Thymus (tissue), 11 donors: Measurements from ENCODE around the gene RSPH6A. TPM values are rescaled to one million over a fixed set of nuclear protein-coding genes. Genes with fewer than 3 reads are reported as not detected.
A peak's percentile ranks its signal among the peaks of the same experiment; 100 is the strongest.

Experiments
- DNase-seq, 9 donors: peaks; one replicate each; pipeline ENCODE4 v3.0.0-alpha.2; 2013; ENCODE audit warnings: low spot score in 9 of 9, low read depth in 6 of 9, missing footprints in 1 of 9
- H3K27ac ChIP-seq, 2 donors: one replicate each; pipeline ENCODE4 v1.5.1; 2013; ENCODE audit warnings: control low read depth in 1 of 2, low read depth in 1 of 2, low read length in 1 of 2, mild to moderate bottlenecking in 1 of 2, moderate library complexity in 1 of 2
- H3K27me3 ChIP-seq, 2 donors: one replicate each; pipeline ENCODE4 v1.5.1; 2013; ENCODE audit warnings: low read length in 1 of 2; ENCODE audit not compliant: control insufficient read depth in 2 of 2, insufficient read depth in 1 of 2
- H3K36me3 ChIP-seq, 2 donors: one replicate each; pipeline ENCODE4 v1.5.1; 2013; ENCODE audit warnings: low read length in 1 of 2, mild to moderate bottlenecking in 1 of 2, moderate library complexity in 1 of 2; ENCODE audit not compliant: control insufficient read depth in 2 of 2, insufficient read depth in 2 of 2
- H3K4me1 ChIP-seq, 2 donors: one replicate each; pipeline ENCODE4 v1.5.1; 2013; ENCODE audit warnings: low read length in 2 of 2; ENCODE audit not compliant: control insufficient read depth in 2 of 2, insufficient read depth in 2 of 2
- H3K4me3 ChIP-seq, 2 donors: one replicate each; pipeline ENCODE4 v1.5.1; 2013; ENCODE audit warnings: low read length in 2 of 2, control low read depth in 1 of 2, mild to moderate bottlenecking in 1 of 2
- H3K9me3 ChIP-seq, 2 donors: one replicate each; pipeline ENCODE4 v1.5.1; 2013; ENCODE audit warnings: low read length in 1 of 2, mild to moderate bottlenecking in 1 of 2; ENCODE audit not compliant: control insufficient read depth in 2 of 2, insufficient read depth in 1 of 2
- WGBS: extraction: QIAGEN DNeasy Blood & Tissue Kit; methylation state at CpG from one replicate; pipeline ENCODE4 v1.1.7; 2013; 5-methylcytosine and 5-hydroxymethylcytosine counted together
- polyA plus RNA-seq: library from polyadenylated mRNA; stranded (reverse); fragments of 200-250 nt; gene quantifications from one replicate; pipeline ENCODE4 v1.2.3, GENCODE V29; 2013
- total RNA-seq: library from RNA; stranded (reverse); fragments of 120-200 nt; gene quantifications from one replicate; pipeline ENCODE4 v1.2.4, GENCODE V29; 2013
- donor health status: healthy.

RSPH6A gene
- total and polyA plus RNA-seq, 2 donors: 0.14 TPM; not detected in 1

GRCh38 chr19:45798995-45799517 is 16.1 kb downstream of the RSPH6A start:
- no peaks in the 10 kb centered on the region for H3K36me3 ChIP-seq
- no peak overlapping the region for H3K4me3 ChIP-seq
- 13% methylated on average over 10 of the region's 10 CpGs for WGBS
- H3K4me1 ChIP-seq: peaks cover 4 to 8% of the 10 kb centered on the region in 2 donors
- no peaks in the 10 kb centered on the region for H3K9me3 ChIP-seq
- DNase-seq: peak in 7 of 9 donors; percentile 39 to 82 (median 54)
- H3K27ac ChIP-seq: no peak overlapping the region
- peaks cover 0 to 46% of the 10 kb centered on the region in 2 donors for H3K27me3 ChIP-seq

GRCh38 chr19:45794627-45795026 is 20.5 kb downstream of the RSPH6A start:
- H3K4me3 ChIP-seq: no peak overlapping the region
- 84% methylated on average over 2 of the region's 2 CpGs for WGBS
- H3K27me3 ChIP-seq: peaks cover 0 to 29% of the 10 kb centered on the region in 2 donors
- H3K27ac ChIP-seq: no peak overlapping the region
- peaks cover 18 to 32% of the 10 kb centered on the region in 2 donors for H3K4me1 ChIP-seq
- H3K9me3 ChIP-seq: no peaks in the 10 kb centered on the region
- peaks cover under 1 to 6% of the 10 kb centered on the region in 2 donors for H3K36me3 ChIP-seq
- DNase-seq: no peak

- H3K4me3 ChIP-seq: no peak overlapping the region
- H3K27ac ChIP-seq: no peak overlapping the region
- H3K36me3 ChIP-seq: peaks cover 7 to 13% of the 10 kb centered on the region in 2 donors
- WGBS: 28% methylated on average over 6 of the region's 6 CpGs
- H3K4me1 ChIP-seq: peaks cover 14 to 25% of the 10 kb centered on the region in 2 donors
- H3K9me3 ChIP-seq: no peaks in the 10 kb centered on the region
- no peak for DNase-seq
- H3K27me3 ChIP-seq: peaks cover 0 to 29% of the 10 kb centered on the region in 2 donors
Observed at GRCh38 chr19:45793876-45794275, 21.2 kb downstream of the RSPH6A start.

- Histone ChIP-seq H3K4me1 (peaks cover 14 to 24% of the 10 kb centered on the region in 2 donors), H3K27ac (no peak overlapping the region), H3K9me3 (no peaks in the 10 kb centered on the region), H3K4me3 (peak overlapping the region in 1 of 2 donors; percentile 86), H3K27me3 (peaks cover 0 to 32% of the 10 kb centered on the region in 2 donors), H3K36me3 (peaks cover 14 to 20% of the 10 kb centered on the region in 2 donors)
- no peak for DNase-seq
- 51% methylated on average over 3 of the region's 3 CpGs for WGBS
Observed at GRCh38 chr19:45793178-45793564, 21.9 kb downstream of the RSPH6A start.

- Histone ChIP-seq H3K36me3 (peaks cover 18 to 23% of the 10 kb centered on the region in 2 donors), H3K4me1 (peaks cover 14 to 24% of the 10 kb centered on the region in 2 donors), H3K27ac (peak within 1 kb of the TSS in 1 of 2 donors; percentile 40), H3K9me3 (no peaks in the 10 kb centered on the region), H3K4me3 (peak within 1 kb of the TSS; percentile 63 to 86), H3K27me3 (peaks cover 0 to 31% of the 10 kb centered on the region in 2 donors)
- peak; percentile 93 to 99 (median 98) for DNase-seq
- WGBS: under 1% methylated on average over 86 of the region's 86 CpGs
Observed at GRCh38 chr19:45792470-45793177, 22.5 kb downstream of the RSPH6A start, which contains the start of gene DMWD. Gene DMWD (minus strand): TSS chr19:45792845. CDS start chr19:45792756, 89 bp downstream.

- 9% methylated on average over 31 of the region's 31 CpGs for WGBS
- no peaks in the 10 kb centered on the region for H3K9me3 ChIP-seq
- H3K36me3 ChIP-seq: peaks cover 26 to 30% of the 10 kb centered on the region in 2 donors
- H3K4me1 ChIP-seq: peaks cover 14 to 24% of the 10 kb centered on the region in 2 donors
- no peak for DNase-seq
- peak overlapping the region; percentile 63 to 86 for H3K4me3 ChIP-seq
- H3K27me3 ChIP-seq: peaks cover 0 to 33% of the 10 kb centered on the region in 2 donors
- no peak overlapping the region for H3K27ac ChIP-seq
Observed at GRCh38 chr19:45791744-45792469, 23.2 kb downstream of the RSPH6A start.

- peak overlapping the region in 1 of 2 donors; percentile 63 for H3K4me3 ChIP-seq
- WGBS: 14% methylated on average over 8 of the region's 8 CpGs
- H3K27me3 ChIP-seq: peaks cover 0 to 36% of the 10 kb centered on the region in 2 donors
- H3K4me1 ChIP-seq: peaks cover 14 to 24% of the 10 kb centered on the region in 2 donors
- DNase-seq: peak in 1 of 9 donors; percentile 63
- H3K27ac ChIP-seq: no peak overlapping the region
- H3K9me3 ChIP-seq: no peaks in the 10 kb centered on the region
- peaks cover 35 to 39% of the 10 kb centered on the region in 2 donors for H3K36me3 ChIP-seq
Observed at GRCh38 chr19:45790942-45791341, 24.2 kb downstream of the RSPH6A start.

- Histone ChIP-seq H3K9me3 (no peaks in the 10 kb centered on the region), H3K36me3 (peaks cover 48% of the 10 kb centered on the region in 2 donors), H3K27ac (no peak overlapping the region), H3K4me3 (no peak overlapping the region), H3K4me1 (peaks cover 14 to 24% of the 10 kb centered on the region in 2 donors), H3K27me3 (peaks cover 0 to 30% of the 10 kb centered on the region in 2 donors)
- 98% methylated on average over 15 of the region's 15 CpGs for WGBS
- DNase-seq: no peak
Observed at GRCh38 chr19:45789035-45789786, 25.9 kb downstream of the RSPH6A start.
